Fibroblast of mammary gland (primary cell): ENCODE measurements around the gene MNAT1.
"Not testable (repeated sequence)": the region's sequence is repeated elsewhere in the genome, so short reads cannot be mapped to it uniquely, and the experiment has no call there.

Experiments
- DNase-seq: peaks from one replicate; pipeline ENCODE4 v3.0.0-alpha.2; 2010; ENCODE audit warnings: low read depth
- H3K4me3 ChIP-seq: 2 replicates; pipeline ENCODE4 v1.5.1; 2011; ENCODE audit warnings: low read depth, mild to moderate bottlenecking, low read length, moderate library complexity; ENCODE audit not compliant: control insufficient read depth
- CTCF ChIP-seq: conservative IDR thresholded peaks from 2 replicates; pipeline ENCODE4 v1.5.1; 2011; ENCODE audit warnings: low read depth, low read length, inconsistent platforms; ENCODE audit not compliant: control insufficient read depth, insufficient read depth

The MNAT1 gene

DNA sequence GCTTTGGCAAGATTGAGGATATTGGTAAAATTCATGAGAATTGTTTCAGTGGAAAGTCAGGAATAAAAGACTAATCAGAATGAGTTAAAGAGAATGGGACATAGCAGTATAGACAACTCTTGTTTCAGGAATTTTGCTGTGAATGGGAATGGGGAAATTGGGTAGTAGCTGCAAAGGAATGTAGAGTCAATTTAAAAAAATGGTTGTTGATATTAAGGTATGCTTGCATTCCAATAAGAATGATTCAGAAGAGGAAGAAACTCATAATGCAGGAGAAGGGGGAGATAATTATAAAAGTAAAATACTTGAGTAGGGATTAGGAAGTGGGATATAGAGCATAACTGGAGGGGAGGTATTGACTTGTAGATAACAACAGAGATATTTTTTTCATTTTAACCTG is 40.7 kb downstream of the MNAT1 start:
- TF ChIP-seq CTCF, result no peak
- peak; percentile 54 for DNase-seq
- H3K4me3 ChIP-seq, result no peak overlapping the region

- TF ChIP-seq CTCF, result no peak
- DNase-seq, result peak; percentile 93
- no peak overlapping the region for H3K4me3 ChIP-seq
These were observed 43.5 kb downstream of the MNAT1 start for GRCh38 chr14:60777856-60778578.

GRCh38 chr14:60779745-60780514 is 45.4 kb downstream of the MNAT1 start:
- H3K4me3 ChIP-seq, DNase-seq: not testable (repeated sequence)

DNA sequence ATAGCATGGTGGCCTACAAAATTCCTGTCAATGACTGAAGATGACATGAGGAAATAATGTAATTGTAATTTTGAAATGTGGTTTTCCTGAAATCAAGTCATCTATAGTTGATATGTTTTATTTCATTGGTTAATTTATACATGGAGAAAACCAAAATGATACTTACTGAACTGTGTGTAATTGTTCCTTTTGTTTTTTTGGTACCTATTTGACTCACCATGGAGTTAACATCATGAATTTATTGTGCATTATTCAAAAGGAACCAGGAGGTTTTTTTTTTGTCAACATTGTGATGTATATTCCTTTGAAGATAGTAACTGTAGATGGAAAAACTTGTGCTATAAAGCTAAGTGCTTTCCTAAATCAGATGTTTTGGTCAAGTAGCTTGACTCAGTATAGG is 46.0 kb downstream of the MNAT1 start:
- not testable (repeated sequence) for H3K4me3 ChIP-seq

GRCh38 chr14:60786905-60787304 is 52.3 kb downstream of the MNAT1 start:
- H3K4me3 ChIP-seq, result no peak overlapping the region
- TF ChIP-seq CTCF, result no peak
- DNase-seq, result no peak

More for the DNA sequence above, 46.0 kb downstream of the MNAT1 start:
- not testable (repeated sequence) for DNase-seq

DNA sequence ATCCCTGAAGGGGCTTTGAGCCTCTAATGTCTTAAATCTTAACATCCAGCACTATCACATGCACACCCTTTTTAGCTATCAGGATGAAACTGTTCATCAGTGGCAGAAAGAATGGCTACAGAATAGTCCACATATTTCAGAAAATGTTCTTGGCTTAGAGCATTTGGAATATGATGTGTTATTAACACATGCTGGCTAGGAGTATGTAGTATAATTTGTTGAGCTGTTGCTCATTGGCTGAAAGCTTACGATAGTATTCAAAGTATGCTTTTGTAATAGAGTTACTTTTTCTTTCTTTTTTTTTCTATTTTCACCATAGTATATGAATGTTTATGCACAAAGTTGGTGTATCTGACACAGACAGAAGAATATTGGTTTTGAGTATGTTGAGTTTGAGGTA is 55.1 kb downstream of the MNAT1 start:
- no peak overlapping the region for H3K4me3 ChIP-seq
- no peak for TF ChIP-seq CTCF
- DNase-seq, result no peak

DNA sequence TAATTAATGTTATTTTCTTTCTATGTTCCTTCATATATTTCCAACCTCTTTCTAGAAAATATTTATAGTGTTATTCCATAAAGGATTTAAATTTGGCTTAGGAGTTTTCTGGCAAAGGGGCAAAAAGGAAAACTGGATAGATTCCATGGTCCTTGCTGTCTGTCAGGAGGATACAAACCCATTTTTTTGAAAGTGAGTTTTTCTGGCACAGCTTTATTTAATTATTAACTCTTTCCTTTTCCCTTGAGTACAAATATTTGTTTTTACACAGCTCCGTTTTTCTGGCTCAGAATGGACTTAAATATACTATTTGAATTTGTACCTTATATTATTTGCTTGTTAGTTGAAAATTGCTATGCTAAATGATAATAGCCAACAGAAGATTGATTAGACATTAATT is 56.3 kb downstream of the MNAT1 start:
- no peak overlapping the region for H3K4me3 ChIP-seq
- no peak for DNase-seq
- no peak for TF ChIP-seq CTCF

- no peak for DNase-seq
- H3K4me3 ChIP-seq, result no peak overlapping the region
- no peak for TF ChIP-seq CTCF
These were observed 61.9 kb downstream of the MNAT1 start for GRCh38 chr14:60796434-60796833.
